GM19452 (cell line): ENCODE results near the gene PCDHGA8.
"Not testable (repeated sequence)": the region's sequence is repeated elsewhere in the genome, so short reads cannot be mapped to it uniquely, and the experiment has no call there.

ENCODE experiments used
- ATAC-seq: cut with Tn5 transposase; IDR thresholded peaks from one replicate; pipeline ENCODE4 v1.9.1; 2021; ENCODE audit not compliant: unreplicated experiment

Gene PCDHGA8

GRCh38 chr5:141392429-141393198 lies at the start of gene PCDHGA8:
PCDHGA8 (plus strand) TSS chr5:141392633; CDS start chr5:141392814, 181 bp downstream.
- no peak for ATAC-seq

- ATAC-seq, result no peak
Observed at GRCh38 chr5:141342773-141343172, 49.7 kb upstream of the PCDHGA8 start.

DNA sequence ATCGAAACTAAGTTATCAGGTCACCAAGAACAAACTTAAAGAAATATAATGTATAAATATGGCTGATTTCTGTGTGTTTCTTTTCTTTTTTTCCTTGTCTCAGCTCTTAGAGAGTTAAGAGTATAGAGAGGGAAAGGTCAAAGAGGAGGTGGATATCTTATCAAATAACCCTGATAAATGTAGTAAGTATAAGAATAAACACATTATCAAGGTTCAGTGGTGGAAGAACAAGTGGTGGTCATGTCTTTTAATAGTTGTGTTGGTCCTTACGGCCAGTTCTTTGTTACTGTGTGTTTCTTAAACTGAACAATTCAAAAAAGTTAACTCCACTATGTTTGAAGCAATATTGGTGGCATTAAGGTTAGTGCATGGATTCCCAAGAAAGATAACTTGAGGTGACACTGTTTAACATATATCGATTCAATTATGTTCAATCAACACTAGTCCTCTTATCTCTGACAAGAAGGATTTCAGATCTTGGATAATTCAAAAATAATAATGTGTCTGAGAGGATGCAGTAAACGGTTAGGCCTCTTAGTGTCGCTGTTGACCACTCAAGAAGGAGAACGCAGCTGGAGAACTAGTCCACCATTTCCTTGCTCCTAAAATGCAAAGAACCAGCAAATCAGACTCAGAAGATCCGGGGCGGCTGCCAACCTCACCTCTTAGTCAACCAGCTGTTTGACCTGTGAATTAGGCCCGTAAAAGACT lies 49.0 kb upstream of the PCDHGA8 start, which contains the start of gene PCDHGA3:
Gene PCDHGA3, plus strand, starts transcription at position 588 of the 711 bp plus-strand sequence. CDS start 205 bp downstream, outside the sequence.
- no peak for ATAC-seq

DNA sequence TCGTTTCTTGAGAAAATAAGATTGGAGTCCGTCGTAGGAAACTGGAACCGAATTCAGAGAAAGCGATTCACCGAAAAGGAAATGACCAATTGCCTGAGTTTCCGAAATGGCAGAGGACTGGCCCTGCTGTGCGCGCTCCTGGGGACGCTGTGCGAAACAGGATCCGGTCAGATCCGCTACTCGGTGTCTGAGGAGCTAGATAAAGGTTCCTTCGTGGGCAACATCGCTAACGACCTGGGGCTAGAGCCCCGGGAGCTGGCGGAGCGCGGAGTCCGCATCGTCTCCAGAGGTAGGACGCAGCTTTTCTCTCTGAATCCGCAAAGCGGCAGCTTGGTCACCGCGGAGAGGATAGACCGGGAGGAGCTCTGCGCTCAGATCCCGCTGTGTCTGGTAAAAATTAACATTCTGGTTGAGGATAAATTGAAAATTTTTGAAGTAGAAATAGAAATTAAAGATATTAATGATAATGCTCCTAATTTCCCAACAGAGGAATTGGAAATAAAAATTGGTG lies 48.4 kb upstream of the PCDHGA8 start:
- no peak for ATAC-seq

DNA sequence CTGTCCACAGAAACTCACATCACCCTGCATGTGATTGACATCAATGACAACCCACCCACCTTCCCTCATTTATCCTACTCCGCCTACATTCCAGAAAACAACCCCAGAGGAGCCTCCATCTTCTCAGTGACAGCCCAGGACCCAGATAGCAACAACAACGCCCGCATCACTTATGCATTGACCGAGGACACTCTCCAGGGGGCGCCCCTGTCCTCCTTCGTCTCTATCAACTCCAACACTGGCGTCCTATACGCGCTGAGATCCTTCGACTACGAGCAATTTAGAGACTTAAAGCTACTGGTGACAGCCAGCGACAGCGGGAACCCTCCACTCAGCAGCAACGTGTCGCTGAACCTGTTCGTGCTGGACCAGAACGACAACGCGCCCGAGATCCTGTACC lies 47.1 kb upstream of the PCDHGA8 start:
- ATAC-seq, result no peak

GRCh38 chr5:141346017-141346416 lies 46.4 kb upstream of the PCDHGA8 start:
- not testable (repeated sequence) for ATAC-seq

- ATAC-seq, result no peak
Observed at GRCh38 chr5:141349917-141350619, 42.4 kb upstream of the PCDHGA8 start, which contains the start of gene PCDHGB1. PCDHGB1 (plus strand) TSS chr5:141350099; CDS start chr5:141350261, 162 bp downstream.

DNA sequence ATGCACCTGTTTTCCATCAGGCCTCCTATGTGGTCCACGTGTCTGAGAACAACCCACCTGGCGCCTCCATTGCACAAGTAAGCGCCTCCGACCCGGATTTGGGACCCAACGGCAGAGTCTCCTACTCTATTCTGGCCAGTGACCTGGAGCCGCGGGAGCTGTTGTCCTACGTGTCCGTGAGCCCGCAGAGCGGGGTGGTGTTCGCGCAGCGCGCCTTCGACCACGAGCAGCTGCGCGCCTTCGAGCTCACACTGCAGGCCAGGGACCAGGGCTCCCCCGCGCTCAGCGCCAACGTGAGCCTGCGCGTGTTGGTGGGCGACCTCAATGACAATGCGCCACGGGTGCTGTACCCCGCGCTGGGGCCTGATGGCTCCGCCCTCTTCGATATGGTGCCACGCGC lies 40.8 kb upstream of the PCDHGA8 start:
- ATAC-seq, result no peak

DNA sequence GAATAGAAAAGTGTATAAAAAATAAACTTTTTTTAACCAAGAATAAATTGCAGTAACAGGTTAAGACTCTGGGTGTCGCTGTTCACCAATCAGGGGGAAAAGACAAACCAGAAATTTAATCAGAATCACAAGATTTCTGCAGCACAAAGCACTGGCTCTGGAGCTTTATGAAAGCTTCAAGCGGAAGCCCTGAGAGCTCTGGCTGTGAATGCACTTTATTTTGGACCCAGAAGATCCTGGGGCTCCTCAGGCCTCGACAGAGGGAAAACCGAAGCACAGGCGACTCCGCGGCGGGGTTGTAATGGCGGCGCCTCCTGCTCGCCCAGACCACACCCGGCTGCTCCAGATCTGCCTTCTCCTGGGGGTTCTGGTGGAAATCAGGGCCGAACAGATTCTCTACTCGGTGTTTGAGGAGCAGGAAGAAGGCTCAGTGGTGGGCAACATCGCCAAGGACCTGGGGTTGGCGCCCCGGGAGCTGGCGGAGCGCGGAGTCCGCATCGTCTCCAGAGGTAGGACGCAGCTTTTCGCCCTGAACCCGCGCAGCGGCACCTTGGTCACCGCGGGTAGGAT lies 37.4 kb upstream of the PCDHGA8 start, which contains the start of gene PCDHGA4:
Gene PCDHGA4, plus strand, starts transcription at position 122 of the 570 bp plus-strand sequence. Its CDS starts 87 bp downstream, at position 209.
- no peak for ATAC-seq

GRCh38 chr5:141355641-141356040 lies 36.8 kb upstream of the PCDHGA8 start:
- ATAC-seq, result no peak

DNA sequence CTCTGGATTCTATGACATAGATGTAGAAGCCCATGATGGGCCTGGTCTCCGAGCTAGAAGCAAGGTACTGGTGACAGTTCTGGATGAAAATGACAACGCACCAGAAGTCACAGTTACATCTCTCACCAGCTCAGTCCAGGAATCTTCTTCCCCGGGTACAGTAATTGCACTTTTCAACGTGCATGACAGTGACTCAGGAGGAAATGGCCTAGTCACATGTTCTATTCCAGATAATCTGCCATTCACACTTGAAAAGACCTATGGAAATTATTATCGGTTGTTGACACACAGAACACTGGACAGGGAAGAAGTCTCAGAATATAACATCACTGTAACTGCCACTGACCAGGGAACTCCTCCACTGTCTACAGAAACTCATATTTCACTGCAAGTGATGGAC lies 36.3 kb upstream of the PCDHGA8 start:
- ATAC-seq, result no peak

DNA sequence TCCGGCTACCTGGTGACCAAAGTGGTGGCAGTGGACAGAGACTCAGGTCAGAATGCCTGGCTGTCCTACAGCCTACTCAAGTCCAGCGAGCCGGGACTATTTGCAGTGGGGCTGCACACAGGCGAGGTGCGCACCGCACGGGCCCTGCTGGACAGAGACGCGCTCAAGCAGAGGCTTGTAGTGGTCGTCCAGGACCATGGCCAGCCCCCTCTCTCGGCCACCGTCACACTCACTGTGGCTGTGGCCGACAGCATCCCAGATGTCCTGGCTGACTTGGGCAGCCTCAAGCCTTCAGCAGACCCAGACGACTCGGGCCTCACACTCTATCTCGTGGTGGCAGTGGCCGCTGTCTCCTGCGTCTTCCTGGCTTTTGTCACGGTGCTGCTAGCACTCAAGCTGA lies 35.5 kb upstream of the PCDHGA8 start:
- no peak for ATAC-seq

GRCh38 chr5:141359790-141360426 lies 32.5 kb upstream of the PCDHGA8 start, which contains the start of gene PCDHGB2:
PCDHGB2 (plus strand) TSS chr5:141359994; CDS start chr5:141360136, 142 bp downstream.
- ATAC-seq, result peak; percentile 70

DNA sequence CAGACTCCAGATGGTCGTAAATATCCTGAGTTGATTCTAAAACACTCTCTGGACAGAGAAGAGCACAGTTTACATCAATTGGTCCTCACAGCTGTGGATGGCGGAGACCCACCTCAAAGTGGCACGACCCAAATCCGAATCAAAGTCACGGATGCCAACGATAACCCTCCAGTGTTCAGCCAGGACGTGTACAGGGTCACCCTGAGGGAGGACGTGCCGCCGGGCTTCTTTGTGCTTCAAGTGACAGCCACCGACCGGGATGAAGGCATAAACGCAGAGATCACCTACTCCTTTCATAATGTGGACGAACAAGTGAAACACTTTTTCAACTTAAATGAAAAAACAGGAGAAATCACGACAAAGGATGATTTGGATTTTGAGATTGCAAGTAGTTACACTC lies 31.7 kb upstream of the PCDHGA8 start:
- ATAC-seq, result no peak

DNA sequence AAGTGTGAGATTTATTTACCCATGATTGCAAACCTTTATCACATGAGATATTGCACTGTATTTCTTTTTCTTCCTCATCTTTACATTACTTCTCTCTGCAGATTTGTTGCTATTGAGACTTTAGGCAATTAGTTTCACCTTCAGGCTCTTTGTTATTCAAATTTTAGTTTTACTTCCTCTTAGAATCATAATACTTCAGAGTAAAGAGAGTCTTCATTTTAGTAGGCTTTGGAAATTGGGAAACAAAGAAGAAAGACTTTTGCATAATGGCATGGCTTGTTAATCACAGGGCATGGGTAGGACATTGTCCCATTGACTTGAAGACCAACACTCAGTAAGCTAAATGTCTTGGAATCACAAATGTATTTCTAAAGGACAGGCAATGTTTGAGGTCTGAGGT lies 29.7 kb upstream of the PCDHGA8 start:
- ATAC-seq, result no peak

DNA sequence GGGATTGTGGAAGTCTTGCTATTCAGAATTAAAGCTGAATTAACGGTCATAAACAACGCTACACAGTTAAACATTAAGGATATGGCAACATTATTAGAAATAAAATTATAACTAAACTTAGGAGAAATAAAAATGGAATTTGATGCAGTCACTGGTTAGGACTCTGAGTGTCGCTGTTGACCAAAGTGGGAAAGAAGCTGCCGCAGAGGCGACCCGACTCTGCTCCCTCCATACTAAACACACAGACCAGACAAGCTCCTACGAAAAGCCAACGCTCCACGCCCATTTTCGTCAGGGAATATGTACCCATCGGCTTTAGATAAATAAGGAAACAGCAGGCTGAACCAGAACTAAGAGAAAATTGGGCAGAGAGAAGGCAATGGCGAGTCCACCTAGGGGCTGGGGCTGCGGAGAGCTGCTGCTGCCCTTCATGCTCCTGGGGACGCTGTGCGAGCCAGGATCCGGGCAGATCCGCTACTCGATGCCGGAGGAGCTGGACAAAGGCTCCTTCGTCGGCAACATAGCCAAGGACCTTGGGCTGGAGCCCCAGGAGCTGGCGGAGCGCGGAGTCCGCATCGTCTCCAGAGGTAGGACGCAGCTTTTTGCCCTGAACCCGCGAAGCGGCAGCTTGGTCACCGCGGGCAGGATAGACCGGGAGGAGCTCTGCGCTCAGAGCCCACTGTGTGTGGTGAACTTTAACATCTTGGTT lies 28.3 kb upstream of the PCDHGA8 start, which contains the start of gene PCDHGA5:
Gene PCDHGA5, plus strand, starts transcription at position 211 of the 709 bp plus-strand sequence. Its CDS starts 169 bp downstream, at position 380.
- ATAC-seq, result no peak

- no peak for ATAC-seq
Observed at GRCh38 chr5:141366016-141366896, 26.2 kb upstream of the PCDHGA8 start.
